ENCODE data around the gene KANSL1L.

The KANSL1L gene

DNA sequence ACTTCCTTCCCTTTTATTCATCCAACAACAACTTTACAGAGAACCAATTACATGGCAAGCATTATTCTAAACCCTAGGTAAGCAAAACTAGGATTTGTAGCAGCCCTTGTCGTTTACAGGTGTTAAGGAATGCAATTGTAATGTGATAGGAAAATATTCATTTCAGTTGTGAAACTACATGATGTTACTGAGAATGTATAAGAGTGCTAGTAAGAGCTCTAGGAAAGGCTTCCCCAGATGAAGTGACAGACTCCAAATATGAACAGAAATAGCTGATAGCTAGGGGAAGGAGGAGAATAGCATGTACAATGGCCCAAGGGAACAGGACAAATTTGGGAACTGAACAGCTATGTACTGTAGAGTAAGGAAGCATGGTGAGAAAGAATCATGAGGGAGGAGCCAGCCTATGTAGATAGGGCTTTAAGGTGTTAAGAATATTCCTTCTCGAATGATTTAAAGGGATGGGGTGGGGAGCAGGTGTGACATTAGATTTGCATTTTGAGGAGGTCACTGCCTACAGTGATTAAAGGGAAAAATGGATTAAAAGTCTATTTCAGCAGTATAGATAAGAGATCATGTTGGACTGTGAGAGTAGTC, 137.0 kb downstream of the KANSL1L start:
- H3K9me3 ChIP-seq (replicated peaks in 1 of 11): no peaks in the 10 kb centered on the region
- H3K4me3 ChIP-seq: no peak overlapping the region
- H3K9ac ChIP-seq: no peak overlapping the region
- H3K4me2 ChIP-seq: no peak overlapping the region
- no peaks in the 10 kb centered on the region for H3K27me3 ChIP-seq
- no peak for TF ChIP-seq Cebpa-rat (IDR thresholded peaks at IDR 0.05)
- H3K36me3 ChIP-seq: peaks cover 3 to 65% (median 26%) of the 10 kb centered on the region in 11 experiments; a peak in 17 of 22 replicates
- no peaks in the 10 kb centered on the region for H4K20me1 ChIP-seq
- H3K4me1 ChIP-seq: no peaks in the 10 kb centered on the region
- no peak overlapping the region for H3K27ac ChIP-seq

DNA sequence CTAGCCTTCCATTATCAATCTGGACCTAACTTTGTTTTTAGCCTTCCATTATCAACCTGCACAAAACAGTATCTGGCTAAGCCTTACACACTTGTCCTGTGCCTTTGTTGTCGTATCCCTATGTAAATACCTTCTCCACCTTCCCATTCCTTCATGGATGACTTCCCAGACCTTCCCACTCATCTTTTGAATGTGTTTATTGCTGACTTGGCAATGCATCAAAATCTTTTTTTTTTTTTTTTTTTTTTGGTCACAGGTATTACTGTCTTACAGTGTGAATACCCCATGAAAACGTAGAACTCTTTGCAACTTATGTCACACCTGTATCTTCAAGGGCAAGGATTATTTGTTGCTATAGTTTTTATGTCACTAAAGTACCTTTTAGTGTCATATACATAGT, 143.0 kb downstream of the KANSL1L start:
- Histone ChIP-seq H3K4me2 (no peak overlapping the region), H3K27me3 (no peaks in the 10 kb centered on the region), H3K9me3 (replicated peaks in 1 of 11) (no peaks in the 10 kb centered on the region), H3K4me3 (no peak overlapping the region), H3K36me3 (peaks cover 33 to 99% (median 57%) of the 10 kb centered on the region in 11 experiments), H3K27ac (no peak overlapping the region), H3K9ac (no peak overlapping the region), H4K20me1 (no peaks in the 10 kb centered on the region), H3K4me1 (no peaks in the 10 kb centered on the region)
- no peak for TF ChIP-seq Cebpa-rat (IDR thresholded peaks at IDR 0.05)

DNA sequence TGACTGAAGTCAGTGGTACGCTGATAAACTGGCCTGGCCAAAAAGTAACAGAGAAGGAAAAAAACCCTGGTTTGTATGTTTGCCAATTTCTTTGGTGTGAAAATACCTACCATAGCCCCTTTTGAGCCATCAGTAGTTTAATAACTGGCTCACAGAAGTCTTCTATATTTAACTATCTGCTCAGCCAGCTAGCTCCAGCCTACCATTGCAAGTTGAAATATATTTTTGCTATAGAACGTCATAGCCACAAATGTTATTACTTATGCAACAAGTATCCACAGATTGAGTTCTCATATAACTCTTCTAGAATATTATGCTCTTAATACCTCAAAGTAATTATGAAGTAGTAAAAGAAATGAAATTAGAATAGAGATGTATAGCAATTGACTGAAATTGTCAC, 143.6 kb downstream of the KANSL1L start:
- Histone ChIP-seq H4K20me1 (peaks cover 0 to 2% (median 0%) of the 10 kb centered on the region in 11 experiments; a peak in 1 of 22 replicates), H3K4me3 (no peak overlapping the region), H3K9ac (no peak overlapping the region), H3K27ac (no peak overlapping the region), H3K4me1 (no peaks in the 10 kb centered on the region), H3K27me3 (no peaks in the 10 kb centered on the region), H3K4me2 (no peak overlapping the region), H3K36me3 (peaks cover 39 to 99% (median 60%) of the 10 kb centered on the region in 11 experiments), H3K9me3 (replicated peaks in 1 of 11) (no peaks in the 10 kb centered on the region)
- TF ChIP-seq Cebpa-rat (IDR thresholded peaks at IDR 0.05): no peak

DNA sequence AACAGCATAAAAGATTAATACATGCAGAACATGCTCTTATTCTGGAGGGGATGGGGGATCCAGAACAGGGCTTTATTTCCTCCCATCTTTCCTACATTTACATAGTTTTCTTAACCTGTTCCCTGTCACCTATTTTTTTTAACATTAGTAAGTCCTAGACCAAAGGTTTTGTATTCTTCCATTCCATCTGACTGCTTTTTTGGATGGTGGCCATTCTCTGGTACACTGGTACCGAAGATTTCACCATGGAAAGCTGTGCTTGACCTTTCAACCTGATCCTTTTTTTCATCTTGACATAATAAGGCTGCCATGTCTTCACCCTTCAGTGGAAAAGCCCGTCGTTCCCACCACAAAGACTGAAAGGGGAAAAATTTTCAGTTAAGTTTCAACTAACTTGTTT, 148.4 kb downstream of the KANSL1L start:
- no peak overlapping the region for H3K4me2 ChIP-seq
- peaks cover 79 to 100% (median 91%) of the 10 kb centered on the region in 11 experiments for H3K36me3 ChIP-seq
- peaks cover 0 to 8% (median 0%) of the 10 kb centered on the region in 11 experiments; a peak in 6 of 22 replicates for H4K20me1 ChIP-seq
- no peak overlapping the region for H3K27ac ChIP-seq
- H3K4me3 ChIP-seq: no peak overlapping the region
- H3K27me3 ChIP-seq: no peaks in the 10 kb centered on the region
- no peak overlapping the region for H3K9ac ChIP-seq
- no peaks in the 10 kb centered on the region for H3K9me3 ChIP-seq (replicated peaks in 1 of 11)
- H3K4me1 ChIP-seq: peaks cover 0 to 6% (median 0%) of the 10 kb centered on the region in 10 experiments; a peak in 3 of 20 replicates
- TF ChIP-seq Cebpa-rat (IDR thresholded peaks at IDR 0.05): no peak

DNA sequence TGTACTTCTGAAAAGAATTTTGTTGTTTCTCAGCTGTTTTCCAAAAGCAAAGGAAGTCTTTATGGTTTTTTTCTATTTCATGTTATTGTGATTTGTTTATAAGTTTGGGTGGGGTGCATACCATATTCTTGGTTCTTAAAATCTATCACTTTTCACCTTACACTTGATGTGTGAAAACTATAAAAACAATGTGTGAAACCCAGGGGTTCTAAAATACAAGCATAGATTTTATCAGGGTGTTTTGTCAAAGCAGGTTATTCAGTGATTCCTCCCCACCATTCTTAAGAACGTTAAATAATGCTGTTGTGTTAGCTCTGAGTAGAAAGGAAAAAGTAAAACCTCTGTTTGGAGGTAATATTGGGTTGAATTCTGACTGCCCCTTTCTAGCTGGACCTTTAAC, 151.1 kb downstream of the KANSL1L start:
- Histone ChIP-seq H3K9me3 (replicated peaks in 1 of 11) (no peaks in the 10 kb centered on the region), H3K27ac (no peak overlapping the region), H4K20me1 (peaks cover 15 to 29% (median 21%) of the 10 kb centered on the region in 11 experiments; a peak in 19 of 22 replicates), H3K4me1 (peaks cover 0 to 6% (median 0%) of the 10 kb centered on the region in 10 experiments; a peak in 3 of 20 replicates), H3K4me2 (no peak overlapping the region), H3K4me3 (no peak overlapping the region), H3K27me3 (no peaks in the 10 kb centered on the region), H3K36me3 (peaks cover 96 to 100% (median 99%) of the 10 kb centered on the region in 11 experiments), H3K9ac (no peak overlapping the region)
- no peak for TF ChIP-seq Cebpa-rat (IDR thresholded peaks at IDR 0.05)

DNA sequence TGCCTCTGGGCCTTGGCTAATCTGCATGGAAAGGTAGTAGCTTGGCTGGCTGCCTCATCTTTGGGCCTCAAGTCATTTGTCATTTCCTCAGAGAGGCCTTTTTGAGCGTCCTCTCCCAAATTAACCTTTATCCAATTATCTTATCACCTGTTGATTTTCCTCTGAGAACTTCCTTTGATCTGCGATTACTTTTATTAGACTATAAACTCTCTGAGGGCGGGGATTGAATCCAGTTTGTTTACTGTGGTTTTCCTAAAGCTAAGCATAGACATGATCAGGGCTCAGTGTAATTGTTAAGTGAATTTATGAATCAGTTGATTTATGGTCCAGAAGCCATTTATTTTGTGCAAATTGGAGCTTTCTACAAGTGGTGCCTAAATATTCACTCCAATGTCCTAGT, 161.3 kb downstream of the KANSL1L start:
- peaks cover 0 to 15% (median 0%) of the 10 kb centered on the region in 11 experiments; a peak in 4 of 22 replicates for H3K9me3 ChIP-seq (replicated peaks in 1 of 11)
- no peak overlapping the region for H3K27ac ChIP-seq
- H3K4me2 ChIP-seq: no peak overlapping the region
- no peak overlapping the region for H3K9ac ChIP-seq
- no peak for TF ChIP-seq Cebpa-rat (IDR thresholded peaks at IDR 0.05)
- H3K36me3 ChIP-seq: peaks cover 68 to 100% (median 97%) of the 10 kb centered on the region in 11 experiments
- H3K4me1 ChIP-seq: peaks cover 9 to 44% (median 12%) of the 10 kb centered on the region in 10 experiments
- no peaks in the 10 kb centered on the region for H3K27me3 ChIP-seq
- H4K20me1 ChIP-seq: peaks cover 76 to 100% (median 98%) of the 10 kb centered on the region in 11 experiments
- H3K4me3 ChIP-seq: no peak overlapping the region

DNA sequence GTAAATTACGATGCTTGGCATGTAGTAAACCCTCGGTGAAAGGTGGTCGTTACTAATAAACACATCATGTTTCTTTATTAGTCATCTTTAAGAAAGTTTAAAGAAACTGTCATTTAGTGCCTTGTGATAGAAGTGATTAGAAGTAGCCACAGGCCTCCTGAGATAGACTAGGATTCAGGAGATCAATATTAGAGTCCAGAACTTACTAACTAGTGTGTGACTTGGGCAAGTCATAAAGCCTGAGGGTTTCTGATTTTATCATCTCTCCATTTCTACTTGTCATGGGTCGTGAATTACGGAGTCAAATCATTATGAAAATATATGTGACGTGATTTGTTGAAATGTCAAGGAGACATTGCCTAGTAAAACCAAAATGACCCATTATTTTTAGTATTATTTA, 162.1 kb downstream of the KANSL1L start:
- no peak overlapping the region for H3K27ac ChIP-seq
- no peaks in the 10 kb centered on the region for H3K27me3 ChIP-seq
- no peak overlapping the region for H3K9ac ChIP-seq
- peaks cover 77 to 100% (median 98%) of the 10 kb centered on the region in 11 experiments for H4K20me1 ChIP-seq
- H3K36me3 ChIP-seq: peaks cover 60 to 100% (median 95%) of the 10 kb centered on the region in 11 experiments
- H3K4me3 ChIP-seq: no peak overlapping the region
- H3K4me2 ChIP-seq: peak overlapping the region in 1 of 11 experiments; percentile 99; a peak in 1 of 22 replicates
- TF ChIP-seq Cebpa-rat (IDR thresholded peaks at IDR 0.05): no peak
- H3K9me3 ChIP-seq (replicated peaks in 1 of 11): peaks cover 0 to 15% (median 0%) of the 10 kb centered on the region in 11 experiments; a peak in 4 of 22 replicates
- H3K4me1 ChIP-seq: peaks cover 17 to 51% (median 20%) of the 10 kb centered on the region in 10 experiments

DNA sequence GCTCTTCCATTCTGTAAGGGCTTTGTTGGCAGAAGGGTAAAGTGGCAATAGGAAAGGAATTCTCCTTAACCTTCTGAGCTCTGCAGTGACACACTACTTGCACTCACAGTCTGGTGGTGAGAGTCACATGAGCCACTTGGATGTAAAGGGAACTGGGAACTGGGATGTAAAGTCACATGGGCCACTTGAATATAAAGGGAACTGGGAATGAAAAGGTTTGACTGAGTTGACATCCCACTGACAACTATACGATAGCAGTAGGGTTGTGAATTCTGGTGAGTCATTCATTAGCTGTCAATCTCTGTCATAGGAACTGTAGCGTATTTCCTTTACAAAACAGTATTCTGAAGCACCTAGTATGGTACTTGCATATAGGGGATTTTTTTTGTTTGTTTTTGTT, 163.3 kb downstream of the KANSL1L start:
- H3K9me3 ChIP-seq (replicated peaks in 1 of 11): peaks cover 0 to 10% (median 0%) of the 10 kb centered on the region in 11 experiments; a peak in 2 of 22 replicates
- peaks cover 73 to 99% (median 90%) of the 10 kb centered on the region in 11 experiments; a peak in 21 of 22 replicates for H4K20me1 ChIP-seq
- TF ChIP-seq Cebpa-rat (IDR thresholded peaks at IDR 0.05): no peak
- H3K4me3 ChIP-seq: no peak overlapping the region
- no peaks in the 10 kb centered on the region for H3K27me3 ChIP-seq
- peak overlapping the region in 3 of 11 experiments; percentile 6 to 39 (median 33); a peak in 4 of 22 replicates for H3K27ac ChIP-seq
- peak overlapping the region in 3 of 11 experiments; percentile 42 to 99 (median 99); a peak in 6 of 22 replicates for H3K4me2 ChIP-seq
- peaks cover 25 to 58% (median 27%) of the 10 kb centered on the region in 10 experiments for H3K4me1 ChIP-seq
- H3K9ac ChIP-seq: no peak overlapping the region; a peak in 1 of 22 replicates
- H3K36me3 ChIP-seq: peaks cover 48 to 91% (median 85%) of the 10 kb centered on the region in 11 experiments

DNA sequence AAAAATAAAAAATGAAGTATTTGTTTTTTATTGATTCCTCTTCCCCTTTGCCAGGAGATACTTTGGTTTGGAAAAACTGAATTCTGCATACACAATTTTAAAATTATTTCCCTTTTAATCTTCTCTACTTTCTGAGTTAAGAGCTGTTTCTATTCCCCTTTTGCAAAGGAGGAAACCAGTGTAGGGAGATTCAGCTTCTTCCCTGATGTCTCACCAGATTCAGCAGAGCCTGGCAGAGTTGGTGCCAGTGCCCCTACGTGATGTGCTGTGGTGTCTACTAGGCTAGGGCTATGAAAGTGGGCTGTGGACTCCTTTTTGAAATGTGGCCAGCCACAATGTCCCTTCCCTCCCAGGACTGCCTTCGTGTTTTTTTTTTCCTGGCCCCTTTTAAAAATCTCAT, 166.3 kb downstream of the KANSL1L start:
- Histone ChIP-seq H3K4me3 (peak overlapping the region in 4 of 10 experiments; percentile 92 to 96 (median 94); a peak in 8 of 20 replicates), H3K9ac (peak overlapping the region in 10 of 11 experiments; percentile 10 to 91 (median 86); a peak in 12 of 22 replicates), H3K27ac (peak overlapping the region in 8 of 11 experiments; percentile 4 to 96 (median 88); a peak in 12 of 22 replicates), H3K4me1 (peaks cover 31 to 67% (median 34%) of the 10 kb centered on the region in 10 experiments), H3K9me3 (replicated peaks in 1 of 11) (peaks cover 0 to 10% (median 5%) of the 10 kb centered on the region in 11 experiments; a peak in 11 of 22 replicates), H3K4me2 (peak overlapping the region; percentile 79 to 99 (median 85)), H4K20me1 (peaks cover 48 to 70% (median 62%) of the 10 kb centered on the region in 11 experiments; a peak in 21 of 22 replicates), H3K36me3 (peaks cover 18 to 61% (median 55%) of the 10 kb centered on the region in 11 experiments), H3K27me3 (no peaks in the 10 kb centered on the region)
- TF ChIP-seq Cebpa-rat (IDR thresholded peaks at IDR 0.05): no peak
